Upper lobe of left lung (tissue), 4 donors: ENCODE measurements around the gene CSF1.

Experiments
- EP300 ChIP-seq, 4 donors: sonication (generic); formaldehyde crosslinking; IDR thresholded peaks; one replicate each; pipeline ENCODE4 v1.5.1; 2017; ENCODE audit warnings: antibody characterized with exemption in 4 of 4, control low read depth in 2 of 4
- TF ChIP-seq, protein P1 (sequence below), 6 experiments: fragments of 450-650 bp in 4 of 6; fragments of 200-600 bp in 2 of 6; sonication (generic) in 2 of 6; IDR thresholded peaks; one replicate each; pipeline ENCODE4 v1.5.1; 2016 to 2019; ENCODE audit warnings: antibody characterized with exemption in 6 of 6

DNA sequence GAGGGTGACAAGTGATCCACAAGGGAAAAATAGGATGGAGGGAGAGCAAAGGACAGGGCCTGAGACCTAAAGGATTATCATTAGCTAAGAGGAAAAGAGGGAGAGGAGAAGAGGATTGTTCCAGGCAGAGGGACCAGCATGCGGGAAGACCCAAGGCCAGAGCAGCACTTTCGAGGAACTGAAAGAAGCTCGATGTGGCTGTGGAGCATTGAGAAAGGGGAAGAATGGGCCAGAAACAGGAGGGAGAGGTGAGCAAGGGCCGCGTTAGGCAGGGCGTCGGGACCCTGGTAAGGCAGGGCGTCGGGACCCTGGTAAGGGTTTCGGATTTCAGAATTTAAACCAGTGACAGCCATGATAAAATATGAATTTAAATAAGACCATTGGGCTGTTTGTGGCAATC lies 22.8 kb upstream of the CSF1 start:
- TF ChIP-seq, protein P1, sequence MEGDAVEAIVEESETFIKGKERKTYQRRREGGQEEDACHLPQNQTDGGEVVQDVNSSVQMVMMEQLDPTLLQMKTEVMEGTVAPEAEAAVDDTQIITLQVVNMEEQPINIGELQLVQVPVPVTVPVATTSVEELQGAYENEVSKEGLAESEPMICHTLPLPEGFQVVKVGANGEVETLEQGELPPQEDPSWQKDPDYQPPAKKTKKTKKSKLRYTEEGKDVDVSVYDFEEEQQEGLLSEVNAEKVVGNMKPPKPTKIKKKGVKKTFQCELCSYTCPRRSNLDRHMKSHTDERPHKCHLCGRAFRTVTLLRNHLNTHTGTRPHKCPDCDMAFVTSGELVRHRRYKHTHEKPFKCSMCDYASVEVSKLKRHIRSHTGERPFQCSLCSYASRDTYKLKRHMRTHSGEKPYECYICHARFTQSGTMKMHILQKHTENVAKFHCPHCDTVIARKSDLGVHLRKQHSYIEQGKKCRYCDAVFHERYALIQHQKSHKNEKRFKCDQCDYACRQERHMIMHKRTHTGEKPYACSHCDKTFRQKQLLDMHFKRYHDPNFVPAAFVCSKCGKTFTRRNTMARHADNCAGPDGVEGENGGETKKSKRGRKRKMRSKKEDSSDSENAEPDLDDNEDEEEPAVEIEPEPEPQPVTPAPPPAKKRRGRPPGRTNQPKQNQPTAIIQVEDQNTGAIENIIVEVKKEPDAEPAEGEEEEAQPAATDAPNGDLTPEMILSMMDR (IDR thresholded peaks at IDR 0.05), result no peak
- no peak for TF ChIP-seq EP300 (IDR thresholded peaks at IDR 0.05)
